Right kidney (tissue), 1 donor: ENCODE results near the gene HNRNPM.

Experiments
- DNase-seq: peaks from one replicate; pipeline ENCODE4 v3.0.0-alpha.2; 2016

The HNRNPM gene

DNA sequence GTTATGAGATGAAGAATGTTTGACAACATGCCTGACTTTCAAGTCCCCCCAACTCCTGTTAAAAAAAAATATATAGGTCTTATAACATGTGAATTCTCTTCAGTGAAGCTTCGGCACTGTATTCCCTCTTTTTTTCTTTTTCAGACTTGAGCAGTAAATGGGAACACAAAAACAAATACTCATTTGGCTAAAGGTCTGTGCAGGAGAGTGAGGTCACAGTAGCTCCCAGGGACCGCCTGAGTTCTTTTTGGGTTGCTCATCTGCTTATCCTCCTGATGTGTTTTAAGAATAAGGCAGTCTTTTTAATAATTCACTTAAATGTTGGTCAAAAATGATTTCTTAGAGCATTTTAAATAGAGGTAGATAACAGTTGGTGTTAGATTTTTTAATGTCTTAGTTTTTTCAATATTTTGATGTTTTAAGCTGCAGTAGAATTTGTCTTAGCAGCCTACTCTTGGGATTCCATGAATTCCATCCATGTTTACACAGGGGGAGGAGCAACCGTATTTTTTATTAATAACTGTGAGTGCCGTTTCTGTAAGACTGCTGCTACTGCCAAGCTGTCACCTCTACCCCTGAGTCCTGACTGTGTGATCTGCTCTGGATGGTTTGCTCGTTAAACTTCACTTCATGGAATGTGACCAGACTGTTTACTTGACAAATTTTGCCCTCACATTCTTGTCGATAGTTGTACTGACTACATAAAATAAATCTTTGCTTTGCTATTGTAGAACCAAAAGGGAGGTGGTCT, 14.9 kb downstream of the HNRNPM start:
- DNase-seq, result no peak

GRCh38 chr19:8460516-8461298, 15.9 kb downstream of the HNRNPM start:
- no peak for DNase-seq

DNA sequence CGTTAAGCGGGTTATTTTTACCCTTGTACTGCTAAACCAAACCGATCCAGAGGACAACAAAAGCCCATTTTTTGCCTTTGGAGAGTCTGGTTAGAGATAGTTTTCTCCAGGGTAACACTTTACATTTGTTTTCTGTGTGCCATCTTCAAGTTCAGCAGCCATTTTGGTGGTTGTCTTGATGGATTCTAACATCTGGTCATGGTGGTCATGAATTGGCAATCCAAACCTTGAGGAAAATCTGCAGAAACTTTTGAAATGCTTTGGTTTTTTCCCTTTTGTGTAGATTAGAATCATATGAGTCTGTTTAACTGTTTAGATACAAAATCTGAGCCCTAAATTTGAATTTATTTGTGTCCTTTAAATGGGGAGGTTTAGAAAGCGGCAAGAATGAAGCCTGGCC, 16.6 kb downstream of the HNRNPM start:
- no peak for DNase-seq

DNA sequence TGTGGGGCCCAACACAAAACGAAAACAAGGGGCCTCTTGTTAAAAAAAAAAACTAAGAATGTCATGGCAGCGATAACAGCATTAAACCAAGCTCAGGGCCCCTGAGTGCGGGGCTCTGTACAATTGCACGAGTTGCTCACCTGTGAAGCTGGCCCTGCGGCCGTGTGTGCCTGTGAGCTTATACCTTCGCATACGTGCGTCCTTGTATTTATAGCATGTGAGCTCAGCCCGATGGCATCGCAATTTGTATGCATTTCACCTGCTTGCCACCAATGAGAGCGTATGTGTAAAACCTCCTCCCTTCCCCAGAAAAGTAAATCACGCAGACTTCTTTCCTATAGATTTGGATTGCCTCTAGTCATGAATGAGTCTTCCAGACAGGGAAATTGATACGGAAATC, 17.1 kb downstream of the HNRNPM start:
- DNase-seq, result no peak

- DNase-seq, result no peak
Observed at GRCh38 chr19:8462571-8462970, 17.8 kb downstream of the HNRNPM start.

- DNase-seq, result no peak
Observed at GRCh38 chr19:8463365-8463764, 18.6 kb downstream of the HNRNPM start.

DNA sequence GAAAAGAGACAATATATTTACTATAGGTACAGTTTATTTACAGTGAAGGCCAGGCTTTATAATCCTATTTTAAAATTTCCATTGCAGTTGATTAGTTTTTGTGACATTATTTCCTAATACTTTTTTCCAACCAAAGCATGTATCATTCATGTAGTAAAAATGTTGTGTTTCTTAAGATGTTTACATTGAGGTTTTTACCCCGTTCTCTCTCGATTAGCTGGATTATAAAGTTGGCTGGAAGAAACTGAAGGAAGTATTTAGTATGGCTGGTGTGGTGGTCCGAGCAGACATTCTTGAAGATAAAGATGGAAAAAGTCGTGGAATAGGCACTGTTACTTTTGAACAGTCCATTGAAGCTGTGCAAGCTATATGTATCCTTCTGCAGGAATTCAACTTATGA, 21.2 kb downstream of the HNRNPM start:
- DNase-seq, result no peak

- DNase-seq, result no peak
Observed at GRCh38 chr19:8468124-8468523, 23.3 kb downstream of the HNRNPM start.

DNA sequence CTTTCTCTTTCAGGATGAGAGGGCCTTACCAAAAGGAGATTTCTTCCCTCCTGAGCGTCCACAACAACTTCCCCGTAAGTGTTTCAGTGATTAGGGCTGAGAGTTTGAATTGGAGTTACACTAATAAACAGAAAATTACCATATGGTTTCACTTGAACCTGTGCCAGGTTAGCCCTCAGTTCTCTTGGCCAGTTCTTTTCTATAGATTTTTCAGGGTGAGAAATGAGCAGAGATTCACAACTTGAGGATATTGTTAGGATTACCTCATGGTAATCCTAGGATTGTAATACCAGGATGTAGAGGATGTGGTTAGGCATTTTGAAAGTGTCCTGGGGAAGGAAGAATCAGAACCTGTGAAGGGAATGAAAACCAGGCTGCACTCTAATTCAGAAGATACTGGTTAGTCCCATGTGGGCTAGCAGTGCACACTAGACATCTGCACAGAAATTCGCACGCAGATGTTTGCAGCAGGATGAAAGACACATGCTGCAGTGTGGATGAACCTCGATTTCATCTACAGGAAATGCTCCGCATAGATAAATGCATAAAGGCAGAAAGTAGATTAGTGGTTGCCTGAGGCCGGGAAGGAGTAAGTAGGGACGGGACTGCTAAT, 24.1 kb downstream of the HNRNPM start:
- no peak for DNase-seq

- DNase-seq, result no peak
Observed at GRCh38 chr19:8469613-8470368, 25.0 kb downstream of the HNRNPM start.

- DNase-seq, result no peak
Observed at GRCh38 chr19:8473648-8474476, 29.1 kb downstream of the HNRNPM start.

DNA sequence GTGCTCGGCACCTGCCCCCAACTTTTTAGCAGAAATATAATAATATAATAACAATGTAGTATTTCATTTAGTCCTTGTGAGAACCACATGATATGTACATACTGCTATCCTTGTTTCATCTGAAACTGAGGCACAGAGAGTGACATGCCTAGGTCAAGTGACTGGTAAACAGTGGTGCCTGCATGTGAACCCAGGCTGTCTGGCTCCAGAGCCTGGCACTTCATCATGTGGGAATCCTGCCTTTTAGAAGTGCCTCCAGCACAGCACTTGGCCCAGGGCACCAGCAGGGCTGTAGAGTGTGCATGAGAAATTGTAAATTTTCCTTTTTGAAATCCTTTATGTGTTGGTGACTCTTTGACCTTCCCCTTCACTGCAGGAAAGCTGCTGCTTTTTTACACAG, 30.2 kb downstream of the HNRNPM start:
- DNase-seq, result no peak

GRCh38 chr19:8476524-8476923, 31.7 kb downstream of the HNRNPM start:
- no peak for DNase-seq

GRCh38 chr19:8477889-8478288, 33.1 kb downstream of the HNRNPM start:
- DNase-seq, result no peak

DNA sequence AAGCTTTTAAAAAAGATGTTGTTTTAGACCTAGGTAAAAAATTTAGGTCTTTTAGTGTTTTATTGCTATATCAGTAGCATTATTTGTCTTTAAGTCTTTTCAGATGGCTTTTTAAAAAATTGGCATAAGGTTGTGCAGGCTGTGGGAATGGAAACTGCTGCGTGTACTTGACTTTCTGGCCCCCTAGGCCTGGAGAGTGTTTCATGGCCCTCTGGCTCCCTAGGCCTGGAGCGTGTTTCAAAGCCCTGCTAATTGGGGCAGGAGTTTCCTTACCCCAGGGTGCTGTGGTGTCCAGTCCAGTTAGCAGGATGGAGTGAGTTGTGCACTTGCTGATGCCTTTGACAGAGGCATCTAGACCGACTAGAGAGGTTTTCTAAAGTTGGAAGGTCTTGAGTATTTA, 33.8 kb downstream of the HNRNPM start:
- no peak for DNase-seq

GRCh38 chr19:8481201-8481600, 36.4 kb downstream of the HNRNPM start:
- DNase-seq, result no peak

DNA sequence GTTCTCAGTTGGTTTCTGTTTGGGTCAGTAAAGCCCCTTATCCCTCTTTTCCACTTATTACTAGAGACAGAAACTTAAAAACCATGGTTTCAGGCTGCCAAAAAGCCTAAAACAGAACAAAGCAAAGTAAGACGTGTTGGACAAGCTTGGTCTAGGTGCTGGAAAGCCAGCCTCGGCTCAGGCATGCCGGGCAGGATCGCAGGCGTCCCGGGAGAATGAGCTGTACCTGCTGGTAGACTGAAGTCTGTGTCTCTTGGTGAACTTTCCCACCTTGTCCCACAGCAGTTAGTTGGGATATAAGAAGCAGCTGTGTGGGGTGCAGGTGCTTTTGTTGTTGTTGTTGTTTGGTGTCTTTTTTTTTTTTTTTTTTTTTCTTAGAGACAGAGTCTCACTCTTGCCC, 36.8 kb downstream of the HNRNPM start:
- DNase-seq, result no peak

- DNase-seq, result no peak
Observed at GRCh38 chr19:8482696-8483095, 37.9 kb downstream of the HNRNPM start.

- no peak for DNase-seq
Observed at GRCh38 chr19:8483165-8483564, 38.4 kb downstream of the HNRNPM start.

DNA sequence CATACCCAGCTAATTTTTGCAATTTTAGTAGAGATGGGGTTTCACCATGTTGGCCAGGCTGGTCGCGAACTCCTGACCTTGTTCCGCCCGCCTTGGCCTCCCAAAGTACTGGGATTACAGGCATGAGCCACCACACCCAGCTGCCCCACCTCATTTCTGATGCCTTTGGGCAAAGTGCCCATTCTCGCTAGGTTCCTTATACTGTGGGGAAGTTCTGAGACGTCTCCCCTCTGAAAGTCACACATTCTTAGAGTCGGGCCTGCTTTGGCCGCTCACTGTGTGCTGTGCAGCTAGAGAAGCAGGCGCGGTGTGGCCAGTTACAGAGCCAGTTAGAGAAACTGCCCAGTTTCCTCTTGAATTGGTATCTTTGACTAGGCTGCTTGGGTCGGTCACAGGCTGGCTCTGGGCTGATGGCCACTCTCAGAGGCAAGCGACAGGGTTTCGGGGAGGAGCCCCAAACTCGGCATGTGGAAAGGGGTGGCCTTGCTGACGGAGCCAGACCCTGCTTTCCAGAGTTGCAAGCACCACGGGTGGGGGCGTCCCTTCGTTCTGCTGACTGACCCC, 39.6 kb downstream of the HNRNPM start:
- DNase-seq, result no peak

- DNase-seq, result no peak
Observed at GRCh38 chr19:8485561-8486371, 41.0 kb downstream of the HNRNPM start.
